PFSK-1 (cell line): ENCODE measurements around the gene ACKR2. TPM values are rescaled to one million over a fixed set of nuclear protein-coding genes. Genes with fewer than 3 reads are reported as not detected.

Experiments
- FOXP2 ChIP-seq: optimal IDR thresholded peaks from 2 replicates; pipeline ENCODE3; 2011; ENCODE audit warnings: borderline replicate concordance, control low read depth, inconsistent platforms; ENCODE audit not compliant: insufficient read depth; ENCODE audit errors: extremely low read length, extremely low read depth
- POLR2AphosphoS5 ChIP-seq: IDR thresholded peaks from 2 replicates; pipeline ENCODE4 v1.6.1; 2012; ENCODE audit warnings: low read depth, mild to moderate bottlenecking, control low read depth, low read length, moderate library complexity
- REST ChIP-seq, 2 experiments: IDR thresholded peaks; 2 replicates each; pipeline versions ENCODE4 v1.6.1 to v1.8.0; 2011 to 2012; ENCODE audit warnings: low read depth in 2 of 2, low read length in 2 of 2, control low read depth in 1 of 2, inconsistent platforms in 1 of 2, mild to moderate bottlenecking in 1 of 2, moderate library complexity in 1 of 2; ENCODE audit not compliant: insufficient read depth in 1 of 2
- SIN3A ChIP-seq: IDR thresholded peaks from 2 replicates; pipeline ENCODE4 v1.6.1; 2012; ENCODE audit warnings: mild to moderate bottlenecking, low read length, moderate library complexity, borderline replicate concordance; ENCODE audit not compliant: insufficient read depth
- TAF1 ChIP-seq: IDR thresholded peaks from 2 replicates; pipeline ENCODE4 v1.6.1; 2012; ENCODE audit warnings: low read length, control low read depth, borderline replicate concordance; ENCODE audit not compliant: insufficient read depth
- polyA plus RNA-seq: library from polyadenylated mRNA; unstranded; fragments of >200 nt; gene quantifications from one replicate; pipeline ENCODE4 v1.2.1, GENCODE V29; 2012; ENCODE audit warnings: low read depth, missing spikeins; ENCODE audit not compliant: insufficient read length

ACKR2 gene
- not detected for polyA plus RNA-seq

GRCh38 chr3:42809202-42809601 is at the start of gene ACKR2:
TSS of gene ACKR2 (plus strand) at chr3:42809445. CDS start at chr3:42864503, 55,058 bp downstream.
- TF ChIP-seq FOXP2 (no peak), POLR2AphosphoS5 (no peak), REST (IDR thresholded peaks at IDR 0.05; ENCODE audit: insufficient read depth in 1 of 2, low read depth in 2 of 2, low read length in 2 of 2) (no peak), TAF1 (no peak)

GRCh38 chr3:42762046-42762724 is 47.1 kb upstream of the ACKR2 start:
- TF ChIP-seq REST (IDR thresholded peaks at IDR 0.05; ENCODE audit: insufficient read depth in 1 of 2, low read depth in 2 of 2, low read length in 2 of 2), result no peak
- TF ChIP-seq POLR2AphosphoS5, result no peak

GRCh38 chr3:42763021-42763420 is 46.2 kb upstream of the ACKR2 start:
- no peak for TF ChIP-seq FOXP2
- no peak for TF ChIP-seq REST (IDR thresholded peaks at IDR 0.05; ENCODE audit: insufficient read depth in 1 of 2, low read depth in 2 of 2, low read length in 2 of 2)
- no peak for TF ChIP-seq TAF1
- TF ChIP-seq SIN3A, result no peak

- TF ChIP-seq FOXP2 (no peak), REST (IDR thresholded peaks at IDR 0.05; ENCODE audit: insufficient read depth in 1 of 2, low read depth in 2 of 2, low read length in 2 of 2) (no peak), TAF1 (no peak), SIN3A (no peak), POLR2AphosphoS5 (no peak)
Measured at GRCh38 chr3:42764115-42764514, 45.1 kb upstream of the ACKR2 start.
